Loucy (cell line): ENCODE data around the gene HOXA10.

Experiments
- EZH2phosphoT487 ChIP-seq: fragments of 200-600 bp; IDR thresholded peaks from 2 replicates; pipeline ENCODE4 v1.6.1; 2018; ENCODE audit warnings: antibody characterized with exemption, mild to moderate bottlenecking, moderate library complexity, borderline replicate concordance
- TF ChIP-seq, protein P1 (sequence below): fragments of 200-600 bp; sonication (generic); conservative IDR thresholded peaks from 2 replicates; pipeline ENCODE4 v1.5.1; 2014; ENCODE audit warnings: mild to moderate bottlenecking, antibody characterized with exemption, low read length

DNA sequence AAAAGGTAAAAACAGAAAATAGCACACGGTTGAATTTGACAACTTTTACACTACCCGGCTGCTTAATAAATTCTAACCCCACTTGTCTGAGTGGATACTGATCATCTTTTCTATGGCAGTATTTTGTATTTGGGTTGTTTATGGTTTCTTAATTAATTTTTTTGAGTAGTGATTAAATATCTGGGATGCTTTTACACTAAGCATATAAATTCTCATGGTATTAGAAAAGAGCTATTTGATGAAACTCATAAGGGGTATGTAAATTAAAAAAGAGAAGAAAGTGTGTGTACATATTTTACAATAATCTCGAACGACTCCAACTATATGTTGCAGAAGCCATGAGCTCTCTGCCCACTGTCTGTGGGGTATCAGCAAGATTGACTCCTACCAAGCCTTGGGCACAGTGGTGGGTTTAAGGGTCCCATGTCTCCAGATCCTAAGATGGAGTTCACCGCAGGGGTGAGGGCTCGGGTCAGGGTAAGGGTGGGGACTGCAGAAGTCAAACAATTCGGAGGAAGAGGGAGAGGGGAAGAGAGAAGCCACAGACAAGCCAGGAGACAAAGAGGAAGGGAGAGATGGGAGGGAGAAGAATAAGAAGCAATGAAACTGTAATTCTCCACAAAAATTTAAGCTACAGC, 33.3 kb upstream of the HOXA10 start:
- TF ChIP-seq, protein P1, sequence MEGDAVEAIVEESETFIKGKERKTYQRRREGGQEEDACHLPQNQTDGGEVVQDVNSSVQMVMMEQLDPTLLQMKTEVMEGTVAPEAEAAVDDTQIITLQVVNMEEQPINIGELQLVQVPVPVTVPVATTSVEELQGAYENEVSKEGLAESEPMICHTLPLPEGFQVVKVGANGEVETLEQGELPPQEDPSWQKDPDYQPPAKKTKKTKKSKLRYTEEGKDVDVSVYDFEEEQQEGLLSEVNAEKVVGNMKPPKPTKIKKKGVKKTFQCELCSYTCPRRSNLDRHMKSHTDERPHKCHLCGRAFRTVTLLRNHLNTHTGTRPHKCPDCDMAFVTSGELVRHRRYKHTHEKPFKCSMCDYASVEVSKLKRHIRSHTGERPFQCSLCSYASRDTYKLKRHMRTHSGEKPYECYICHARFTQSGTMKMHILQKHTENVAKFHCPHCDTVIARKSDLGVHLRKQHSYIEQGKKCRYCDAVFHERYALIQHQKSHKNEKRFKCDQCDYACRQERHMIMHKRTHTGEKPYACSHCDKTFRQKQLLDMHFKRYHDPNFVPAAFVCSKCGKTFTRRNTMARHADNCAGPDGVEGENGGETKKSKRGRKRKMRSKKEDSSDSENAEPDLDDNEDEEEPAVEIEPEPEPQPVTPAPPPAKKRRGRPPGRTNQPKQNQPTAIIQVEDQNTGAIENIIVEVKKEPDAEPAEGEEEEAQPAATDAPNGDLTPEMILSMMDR = no peak
- TF ChIP-seq EZH2phosphoT487 = no peak
